ENCODE data around the gene TLCD3B.

DNA sequence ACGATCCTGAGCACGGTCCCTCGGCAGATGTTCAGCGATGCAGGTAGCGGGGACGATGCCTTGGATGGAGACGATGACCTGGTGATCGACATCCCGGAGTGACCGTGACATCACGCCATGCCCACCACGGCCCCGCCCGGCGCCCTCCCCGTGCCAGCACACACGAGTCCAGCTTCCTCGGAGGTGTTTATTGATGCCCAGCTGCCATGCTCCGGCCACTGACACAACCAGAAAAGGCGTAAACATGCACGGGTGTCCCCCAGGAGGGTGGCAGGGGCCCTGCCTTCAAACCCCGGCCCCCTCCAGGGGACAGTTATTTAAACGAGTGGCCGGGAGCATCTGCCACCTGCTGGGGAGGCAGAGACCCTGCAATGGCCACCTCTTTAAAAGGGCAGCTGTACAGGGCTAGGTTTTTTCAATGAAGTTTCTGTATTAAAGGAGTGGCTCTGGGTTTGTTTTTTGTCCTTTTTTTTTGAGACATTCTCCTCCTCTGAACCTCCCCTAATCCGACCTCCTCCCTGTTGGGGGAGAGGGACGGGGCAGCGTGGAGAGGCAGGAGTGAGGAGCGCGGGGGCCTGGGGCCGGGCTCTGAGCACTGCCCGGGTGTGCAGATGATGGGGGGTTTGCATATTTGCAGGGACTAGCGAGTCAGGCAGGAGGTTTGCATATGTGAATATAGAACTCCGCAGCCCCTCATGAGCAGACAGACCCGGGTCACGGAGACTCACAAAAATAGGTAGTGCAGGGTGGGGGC lies 25.6 kb downstream of the TLCD3B start:
- TF ChIP-seq CTCF (IDR thresholded peaks at IDR 0.05) (peak in 5 of 7 experiments; percentile 63 to 82 (median 78)), POLR2A (IDR thresholded peaks at IDR 0.05) (no peak), POLR2AphosphoS5 (IDR thresholded peaks at IDR 0.05) (no peak)
